ES-I3 (cell line): ENCODE measurements around the gene MRPL49.

Experiments
- H3K36me3 ChIP-seq: 2 replicates; pipeline ENCODE4 v1.6.1; 2013; ENCODE audit warnings: mild to moderate bottlenecking, low read length, control low read depth, moderate library complexity; ENCODE audit not compliant: insufficient read depth
- H3K4me1 ChIP-seq: 2 replicates; pipeline ENCODE4 v1.6.1; 2013; ENCODE audit warnings: mild to moderate bottlenecking, control low read depth, low read length; ENCODE audit not compliant: insufficient read depth
- H3K9ac ChIP-seq: 2 replicates; pipeline ENCODE4 v1.6.1; 2013; ENCODE audit warnings: low read depth, mild to moderate bottlenecking, low read length, moderate library complexity
- H3K9me3 ChIP-seq: 2 replicates; pipeline ENCODE4 v1.6.1; 2013; ENCODE audit warnings: mild to moderate bottlenecking, low read length, moderate library complexity; ENCODE audit not compliant: control insufficient read depth, insufficient read depth

Gene MRPL49

DNA sequence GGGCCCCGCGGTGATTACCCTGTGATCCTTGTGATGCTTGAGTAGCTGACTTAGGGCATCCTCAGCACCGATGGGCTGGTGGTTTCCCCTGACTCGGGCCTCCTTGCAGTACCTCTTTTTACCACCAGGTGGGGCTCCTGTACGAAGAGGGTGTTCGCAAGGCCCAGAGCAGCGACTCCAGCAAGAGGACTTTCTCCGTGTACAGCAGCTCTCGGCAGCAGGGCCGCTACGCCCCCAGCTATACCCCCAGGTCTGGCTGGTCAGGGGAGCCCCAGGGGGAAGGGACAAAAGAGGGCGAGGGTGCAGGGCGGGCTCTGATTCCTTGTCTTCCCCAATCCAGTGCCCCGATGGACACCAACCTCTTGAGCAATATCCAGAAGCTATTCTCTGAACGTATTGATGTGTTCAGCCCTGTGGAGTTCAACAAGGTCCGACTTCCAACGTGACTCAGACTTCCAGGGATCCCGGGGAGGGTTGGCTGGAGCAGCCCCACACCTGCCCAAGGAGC, 11.7 kb upstream of the MRPL49 start:
- H3K9ac ChIP-seq: no peak overlapping the region
- no peaks in the 10 kb centered on the region for H3K9me3 ChIP-seq
- no peaks in the 10 kb centered on the region for H3K36me3 ChIP-seq
- H3K4me1 ChIP-seq: peaks cover 5% of the 10 kb centered on the region

DNA sequence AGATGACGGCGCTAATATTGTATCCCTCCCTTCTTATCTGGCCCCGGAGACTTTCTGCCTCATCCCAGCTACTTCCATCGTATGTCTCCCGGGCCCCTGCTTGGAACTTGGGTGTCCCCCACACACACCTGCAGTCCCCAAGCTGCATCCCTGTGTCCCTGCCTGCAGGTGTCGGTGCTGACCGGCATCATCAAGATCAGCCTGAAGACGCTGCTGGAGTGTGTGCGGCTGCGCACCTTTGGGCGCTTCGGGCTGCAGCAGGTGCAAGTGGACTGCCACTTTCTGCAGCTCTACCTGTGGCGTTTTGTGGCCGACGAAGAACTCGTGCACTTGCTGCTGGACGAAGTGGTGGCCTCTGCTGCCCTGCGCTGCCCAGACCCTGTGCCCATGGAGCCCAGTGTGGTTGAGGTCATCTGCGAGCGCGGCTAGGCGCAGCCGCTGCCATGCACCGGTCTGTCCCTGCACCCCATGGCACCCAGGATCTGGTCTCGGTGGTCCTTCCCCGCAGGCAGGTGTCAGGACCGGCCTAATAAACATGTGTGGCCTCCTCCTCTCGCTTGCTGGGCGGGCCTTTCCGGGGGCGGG, 10.9 kb upstream of the MRPL49 start:
- no peak overlapping the region for H3K9ac ChIP-seq
- peaks cover 5% of the 10 kb centered on the region for H3K4me1 ChIP-seq
- H3K36me3 ChIP-seq: no peaks in the 10 kb centered on the region
- H3K9me3 ChIP-seq: no peaks in the 10 kb centered on the region

DNA sequence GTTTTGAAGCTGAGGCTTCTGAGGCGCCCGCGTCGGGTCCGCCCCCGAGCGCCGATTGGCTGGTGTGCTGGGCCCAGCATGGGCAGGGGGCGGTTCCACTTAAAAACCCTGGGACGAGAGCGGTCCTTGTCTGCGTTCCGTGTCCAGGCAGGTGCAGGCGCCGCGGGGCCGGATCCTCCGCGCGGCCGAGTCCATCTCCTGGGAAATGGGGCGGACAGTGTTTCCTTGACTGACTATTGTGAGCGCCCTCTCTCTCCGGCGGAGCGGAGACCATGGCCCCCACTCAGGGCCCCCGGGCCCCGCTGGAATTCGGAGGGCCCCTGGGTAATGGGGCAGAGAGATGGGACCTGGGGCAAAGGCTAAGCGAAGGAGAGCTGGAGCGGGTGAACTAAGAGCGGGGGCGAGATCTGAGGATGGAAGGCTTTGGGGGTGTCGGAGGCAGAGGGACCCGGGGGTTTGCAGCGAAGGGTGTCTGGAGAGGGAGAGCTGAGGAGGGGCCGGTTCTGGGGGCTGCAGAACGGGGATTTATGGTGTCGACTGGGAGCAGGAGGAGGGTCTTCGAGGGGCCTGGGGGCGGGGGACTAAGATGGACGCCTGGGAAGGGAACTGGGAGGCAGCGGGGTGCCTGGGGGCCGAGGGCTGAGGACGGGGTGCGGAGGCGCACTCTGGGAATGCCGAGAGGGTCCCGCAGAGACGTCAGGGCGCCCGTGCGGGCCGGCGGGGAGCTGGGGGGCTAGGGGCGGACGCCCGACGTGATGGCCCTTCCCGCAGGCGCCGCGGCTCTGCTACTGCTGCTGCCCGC, 10.2 kb upstream of the MRPL49 start, which contains the start of gene TM7SF2:
TSS of gene TM7SF2 (plus strand) at position 129 of the 802 bp plus-strand sequence. CDS start at position 273, 144 bp downstream.
- H3K36me3 ChIP-seq: no peaks in the 10 kb centered on the region
- peaks cover 5% of the 10 kb centered on the region for H3K4me1 ChIP-seq
- H3K9me3 ChIP-seq: no peaks in the 10 kb centered on the region
- peak within 1 kb of the TSS; percentile 56 for H3K9ac ChIP-seq

DNA sequence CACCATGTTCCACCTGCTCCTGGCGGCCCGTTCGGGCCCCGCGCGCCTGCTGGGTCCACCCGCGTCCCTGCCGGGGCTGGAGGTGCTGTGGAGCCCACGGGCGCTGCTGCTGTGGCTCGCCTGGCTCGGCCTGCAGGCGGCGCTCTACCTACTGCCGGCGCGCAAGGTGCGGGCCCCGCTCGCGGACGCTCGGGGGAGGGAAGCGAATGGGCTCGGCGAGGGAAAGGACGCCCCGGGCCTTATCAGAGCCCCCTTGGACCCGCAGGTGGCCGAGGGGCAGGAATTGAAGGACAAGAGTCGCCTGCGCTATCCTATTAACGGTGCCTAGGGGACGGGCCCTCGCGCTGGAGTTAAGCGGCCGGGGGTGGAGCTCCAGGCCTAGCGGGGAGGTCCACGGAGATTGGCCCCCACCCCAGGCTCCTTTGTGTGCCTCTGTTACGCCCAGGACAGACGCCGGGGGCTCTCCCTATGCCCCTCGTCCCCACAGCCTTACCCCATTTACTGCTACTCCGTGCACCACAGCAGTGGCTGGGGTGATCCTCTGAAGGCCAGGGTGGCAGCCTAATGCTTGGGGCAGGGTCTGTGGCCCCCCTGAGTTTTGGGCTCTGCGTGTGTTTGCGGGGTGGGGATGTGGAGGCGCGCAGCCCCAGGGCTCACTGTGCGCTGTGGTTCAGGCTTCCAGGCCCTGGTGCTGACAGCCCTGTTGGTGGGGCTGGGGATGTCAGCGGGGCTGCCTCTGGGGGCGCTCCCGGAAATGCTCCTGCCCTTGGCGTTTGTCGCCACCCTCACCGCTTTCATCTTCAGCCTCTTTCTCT, 9.4 kb upstream of the MRPL49 start:
- no peaks in the 10 kb centered on the region for H3K36me3 ChIP-seq
- peak overlapping the region; percentile 56 for H3K9ac ChIP-seq

DNA sequence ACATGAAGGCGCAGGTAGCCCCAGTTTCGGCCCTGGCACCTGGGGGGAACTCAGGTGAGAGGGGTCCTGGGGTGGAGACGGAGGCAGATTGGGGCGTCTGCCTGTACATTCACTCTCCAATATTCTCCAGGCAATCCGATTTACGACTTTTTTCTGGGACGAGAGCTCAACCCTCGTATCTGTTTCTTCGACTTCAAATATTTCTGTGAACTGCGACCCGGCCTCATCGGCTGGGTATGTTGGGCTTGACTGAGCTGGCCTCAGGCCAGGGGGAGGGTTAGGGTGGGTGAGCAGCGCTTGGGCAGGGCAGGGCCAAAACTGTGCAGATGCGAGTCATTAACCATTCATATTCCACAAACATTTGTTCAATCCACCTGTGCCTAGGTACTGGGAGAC, 8.8 kb upstream of the MRPL49 start:
- Histone ChIP-seq H3K9ac (peak overlapping the region; percentile 56), H3K36me3 (no peaks in the 10 kb centered on the region), H3K9me3 (no peaks in the 10 kb centered on the region), H3K4me1 (peaks cover 5% of the 10 kb centered on the region)

More for the DNA sequence above, 9.4 kb upstream of the MRPL49 start:
- Histone ChIP-seq H3K4me1 (peaks cover 5% of the 10 kb centered on the region), H3K9me3 (no peaks in the 10 kb centered on the region)

DNA sequence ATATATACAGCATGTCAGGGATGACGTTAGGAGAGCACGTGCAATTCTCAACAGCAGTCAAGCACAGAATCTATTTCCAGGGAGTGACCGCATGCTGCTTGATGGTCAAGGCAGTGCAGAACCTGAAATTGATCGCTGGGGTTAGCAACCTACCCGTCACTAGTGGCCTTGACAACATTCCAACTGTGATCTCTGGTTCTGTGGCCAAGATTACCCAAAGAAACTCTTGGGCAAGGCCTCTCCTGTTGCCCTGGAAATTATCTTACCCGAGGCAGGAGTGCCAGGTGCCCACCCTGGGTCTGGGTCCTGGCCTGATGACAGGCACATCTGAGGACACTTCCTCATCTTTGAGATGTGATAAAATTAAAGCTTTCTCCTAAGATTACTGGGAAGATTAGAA, 8.3 kb upstream of the MRPL49 start:
- Histone ChIP-seq H3K9ac (no peak overlapping the region), H3K4me1 (peaks cover 5% of the 10 kb centered on the region), H3K36me3 (no peaks in the 10 kb centered on the region), H3K9me3 (no peaks in the 10 kb centered on the region)

DNA sequence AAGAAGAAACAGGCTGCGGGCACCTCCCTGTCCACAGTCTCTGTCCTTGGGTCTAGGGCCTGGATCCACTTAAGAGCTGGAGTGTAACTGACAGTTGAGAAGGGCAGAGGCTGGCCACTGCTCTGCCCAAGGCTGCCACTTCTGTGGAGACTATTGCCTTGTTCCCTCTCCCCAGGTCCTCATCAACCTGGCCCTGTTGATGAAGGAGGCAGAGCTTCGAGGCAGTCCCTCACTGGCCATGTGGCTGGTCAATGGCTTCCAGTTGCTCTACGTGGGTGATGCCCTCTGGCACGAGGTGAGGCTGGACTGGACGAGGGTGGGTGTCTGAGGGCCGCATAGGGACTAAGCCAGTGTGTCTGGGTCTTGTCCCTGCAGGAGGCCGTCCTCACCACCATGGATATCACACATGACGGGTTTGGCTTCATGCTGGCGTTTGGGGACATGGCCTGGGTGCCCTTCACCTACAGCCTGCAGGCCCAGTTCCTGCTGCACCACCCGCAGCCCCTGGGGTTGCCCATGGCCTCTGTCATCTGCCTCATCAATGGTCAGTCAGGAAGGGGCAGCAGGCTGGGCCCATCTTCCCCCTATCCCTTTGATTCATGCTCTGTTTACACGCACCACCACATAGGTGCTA, 7.5 kb upstream of the MRPL49 start:
- H3K4me1 ChIP-seq: peaks cover 5% of the 10 kb centered on the region
- no peaks in the 10 kb centered on the region for H3K9me3 ChIP-seq
- peaks cover 2% of the 10 kb centered on the region for H3K36me3 ChIP-seq
- no peak overlapping the region for H3K9ac ChIP-seq

DNA sequence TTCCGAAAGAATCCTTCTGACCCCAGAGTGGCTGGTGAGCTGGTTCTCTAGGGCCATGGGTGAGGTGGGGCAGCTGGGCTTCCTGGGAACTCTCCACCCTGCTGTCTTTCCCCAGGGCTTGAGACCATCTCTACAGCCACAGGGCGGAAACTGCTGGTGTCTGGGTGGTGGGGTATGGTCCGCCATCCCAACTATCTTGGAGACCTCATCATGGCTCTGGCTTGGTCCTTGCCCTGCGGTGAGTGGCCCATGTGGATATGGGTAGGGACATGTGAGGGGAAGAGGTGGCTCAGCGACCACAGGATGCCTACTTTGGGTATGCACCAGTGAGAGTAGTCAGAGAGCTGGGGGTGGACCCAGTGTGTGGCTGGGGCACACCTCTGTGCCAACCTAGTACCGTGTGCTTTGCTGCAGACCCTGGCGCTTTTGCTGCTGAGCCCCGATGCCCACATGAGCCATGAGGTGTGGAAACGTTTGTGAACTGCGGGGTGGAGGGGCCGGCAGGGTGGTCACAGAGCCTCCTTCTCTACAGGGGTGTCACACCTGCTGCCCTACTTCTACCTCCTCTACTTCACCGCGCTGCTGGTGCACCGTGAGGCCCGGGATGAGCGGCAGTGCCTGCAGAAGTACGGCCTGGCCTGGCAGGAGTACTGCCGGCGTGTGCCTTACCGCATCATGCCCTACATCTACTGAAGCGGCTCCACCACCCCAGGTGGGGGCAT, 6.6 kb upstream of the MRPL49 start:
- Histone ChIP-seq H3K4me1 (peaks cover 5% of the 10 kb centered on the region), H3K9ac (no peak overlapping the region), H3K36me3 (peaks cover 11% of the 10 kb centered on the region), H3K9me3 (no peaks in the 10 kb centered on the region)

DNA sequence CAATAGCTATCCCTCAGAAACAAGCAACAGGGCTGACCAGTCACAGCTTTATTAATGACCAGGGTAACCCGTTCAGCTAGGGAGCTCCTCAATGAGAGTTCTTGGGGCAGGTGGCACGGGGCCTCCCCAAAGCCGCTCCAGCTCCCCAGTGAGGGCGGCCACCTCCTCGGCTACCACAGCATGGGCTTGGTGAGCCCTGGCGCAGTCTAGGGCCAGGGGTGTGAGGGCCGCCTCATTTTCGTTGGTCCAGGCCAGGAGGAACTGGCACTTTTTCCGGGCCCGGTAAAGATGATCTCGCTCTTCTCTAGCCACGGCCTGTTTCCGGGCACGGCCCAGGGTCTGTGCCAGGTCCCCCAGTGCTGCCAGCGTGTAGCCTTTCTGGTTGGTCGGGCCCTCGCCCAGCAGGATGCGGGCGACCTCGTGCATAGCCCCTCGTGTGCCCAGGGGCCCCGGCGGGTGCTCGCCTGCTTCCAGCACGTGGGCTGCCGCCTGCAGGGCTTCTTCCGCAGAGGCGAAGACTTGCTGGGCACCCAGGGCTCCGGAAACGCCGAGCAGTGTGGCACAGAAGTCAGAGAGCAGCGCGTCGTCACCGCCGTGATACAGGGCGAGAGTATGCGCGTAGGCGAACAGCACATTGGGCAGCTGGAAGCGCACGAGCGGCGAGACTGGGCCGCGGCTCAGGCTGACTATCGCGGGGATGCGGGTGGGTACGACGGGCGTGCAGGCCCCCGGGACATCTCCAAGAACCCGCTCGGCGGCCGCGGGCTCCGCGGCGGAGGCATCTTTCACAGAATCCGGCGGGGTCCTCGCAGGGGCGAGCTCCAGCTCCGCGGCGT, 5.5 kb upstream of the MRPL49 start:
- Histone ChIP-seq H3K9ac (peak overlapping the region; percentile 84), H3K9me3 (no peaks in the 10 kb centered on the region), H3K36me3 (peaks cover 18% of the 10 kb centered on the region), H3K4me1 (peaks cover 5% of the 10 kb centered on the region)

DNA sequence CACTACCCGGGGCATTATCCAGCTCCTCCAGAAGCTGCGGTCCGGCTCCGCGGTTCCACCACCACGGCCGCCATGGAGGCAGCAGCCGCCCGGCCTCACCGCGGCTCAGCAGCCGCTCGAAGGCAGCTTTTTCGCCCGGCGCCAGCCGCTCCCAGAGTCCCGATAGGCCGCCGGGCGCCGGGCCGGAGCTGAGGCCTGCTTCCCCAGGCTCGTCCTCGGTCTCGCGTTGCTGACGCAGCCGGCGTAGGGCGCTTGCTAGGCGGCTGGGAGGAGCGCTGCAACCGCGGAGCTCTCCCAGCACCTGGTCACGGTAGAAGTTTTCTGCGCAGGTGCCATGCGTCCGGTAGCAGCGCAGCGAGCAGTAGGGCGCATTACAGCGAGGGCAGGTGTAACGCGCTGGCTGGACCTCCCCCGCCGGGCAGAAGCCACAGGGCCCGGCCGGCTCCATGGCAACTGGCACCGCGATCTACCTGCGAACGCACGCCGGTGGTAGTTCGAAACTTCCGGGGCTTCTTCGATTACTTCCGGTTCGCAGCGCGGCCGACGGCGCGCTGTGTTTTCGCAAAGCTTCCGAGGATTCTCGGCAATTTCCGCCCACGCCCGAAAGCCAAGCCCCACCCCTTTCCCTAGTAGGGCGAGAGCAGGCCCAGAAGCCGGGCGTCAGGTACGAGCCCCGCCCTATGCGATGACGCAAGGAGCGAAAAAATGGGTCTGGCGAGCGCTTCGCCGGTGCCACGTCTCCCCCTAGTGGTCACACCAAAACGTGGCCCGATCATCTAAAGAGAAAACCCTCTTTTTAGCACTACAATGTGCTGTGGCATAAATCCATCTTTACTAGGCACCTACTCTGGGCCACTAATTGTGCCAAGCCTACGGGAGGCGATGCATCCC, 4.7 kb upstream of the MRPL49 start, which contains the start of gene ZNHIT2:
TSS of gene ZNHIT2 (minus strand) at position 496 of the 891 bp plus-strand sequence. CDS start at position 448, 48 bp downstream.
- H3K36me3 ChIP-seq: peaks cover 18% of the 10 kb centered on the region
- H3K9me3 ChIP-seq: no peaks in the 10 kb centered on the region

DNA sequence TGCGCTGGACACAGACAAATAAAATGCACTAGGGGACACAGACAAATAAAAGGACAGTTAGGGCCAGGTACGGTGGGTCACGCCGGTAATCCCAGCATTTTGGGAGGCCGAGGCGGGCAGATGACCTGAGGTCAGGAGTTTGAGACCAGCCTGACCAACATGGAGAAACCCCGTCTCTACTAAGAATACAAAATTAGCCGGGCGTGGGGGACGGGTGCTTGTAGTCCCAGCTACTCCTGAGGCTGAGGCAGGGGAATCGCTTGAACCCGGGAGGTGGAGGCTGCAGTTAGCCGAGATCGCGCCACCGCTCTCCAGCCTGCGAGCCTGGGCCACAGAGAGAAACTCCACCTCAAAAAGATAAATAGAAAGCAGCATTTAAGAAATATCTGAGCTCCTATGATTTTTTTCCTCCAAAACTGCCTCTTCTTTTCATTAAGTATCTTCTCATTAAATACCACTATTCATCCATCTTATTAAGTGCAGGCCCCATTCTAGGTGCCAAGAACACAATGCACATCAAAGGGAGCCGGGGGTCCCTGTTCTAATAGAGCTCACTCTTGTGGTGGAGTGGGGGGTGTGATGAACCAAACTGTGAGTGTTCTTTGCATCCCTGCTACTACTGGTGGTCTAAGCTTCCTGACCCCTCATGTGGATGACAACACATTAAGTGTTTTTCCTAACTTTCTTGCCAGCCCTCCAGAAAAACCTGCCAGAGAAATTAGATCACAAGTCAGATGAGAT, 3.9 kb upstream of the MRPL49 start:
- no peak overlapping the region for H3K9ac ChIP-seq
- no peaks in the 10 kb centered on the region for H3K9me3 ChIP-seq
- H3K4me1 ChIP-seq: peaks cover 5% of the 10 kb centered on the region
- peaks cover 18% of the 10 kb centered on the region for H3K36me3 ChIP-seq

More for the DNA sequence above, 4.7 kb upstream of the MRPL49 start, which contains the start of gene ZNHIT2:
- peak within 1 kb of the TSS; percentile 84 for H3K9ac ChIP-seq
- H3K4me1 ChIP-seq: peaks cover 5% of the 10 kb centered on the region
